HG03045 (cell line): ENCODE measurements around the gene HECTD4.
"Not testable (repeated sequence)": the region's sequence is repeated elsewhere in the genome, so short reads cannot be mapped to it uniquely, and the experiment has no call there.

Experiments used
- ATAC-seq: cut with Tn5 transposase; IDR thresholded peaks from one replicate; pipeline ENCODE4 v1.9.1; 2021; ENCODE audit warnings: mild to moderate bottlenecking, moderate library complexity; ENCODE audit not compliant: unreplicated experiment

Gene HECTD4

GRCh38 chr12:112354399-112354798 is 27.8 kb downstream of the HECTD4 start:
- ATAC-seq, result no peak

GRCh38 chr12:112353393-112353792 is 28.8 kb downstream of the HECTD4 start:
- ATAC-seq, result no peak

GRCh38 chr12:112352921-112353320 is 29.3 kb downstream of the HECTD4 start:
- ATAC-seq, result no peak

- ATAC-seq, result no peak
These were observed 31.3 kb downstream of the HECTD4 start for GRCh38 chr12:112350593-112351592.

GRCh38 chr12:112349431-112349830 is 32.8 kb downstream of the HECTD4 start:
- ATAC-seq, result no peak

GRCh38 chr12:112348926-112349325 is 33.3 kb downstream of the HECTD4 start:
- ATAC-seq, result not testable (repeated sequence)

GRCh38 chr12:112347581-112347982 is 34.6 kb downstream of the HECTD4 start:
- no peak for ATAC-seq

GRCh38 chr12:112346194-112346593 is 36.0 kb downstream of the HECTD4 start:
- no peak for ATAC-seq

GRCh38 chr12:112344220-112344619 is 38.0 kb downstream of the HECTD4 start:
- ATAC-seq, result no peak

GRCh38 chr12:112342587-112342986 is 39.6 kb downstream of the HECTD4 start:
- ATAC-seq, result no peak

- ATAC-seq, result no peak
These were observed 41.0 kb downstream of the HECTD4 start for GRCh38 chr12:112341046-112341825.

GRCh38 chr12:112340230-112340629 is 42.0 kb downstream of the HECTD4 start:
- ATAC-seq, result no peak

- ATAC-seq, result not testable (repeated sequence)
These were observed 47.2 kb downstream of the HECTD4 start for GRCh38 chr12:112334999-112335398.

- no peak for ATAC-seq
These were observed 49.2 kb downstream of the HECTD4 start for GRCh38 chr12:112333019-112333418.

GRCh38 chr12:112331886-112332285 is 50.3 kb downstream of the HECTD4 start:
- ATAC-seq, result no peak

GRCh38 chr12:112330706-112331105 is 51.5 kb downstream of the HECTD4 start:
- no peak for ATAC-seq

GRCh38 chr12:112328456-112329124 is 53.6 kb downstream of the HECTD4 start:
- ATAC-seq, result no peak

GRCh38 chr12:112327209-112327938 is 54.9 kb downstream of the HECTD4 start:
- no peak for ATAC-seq

GRCh38 chr12:112325622-112326207 is 56.5 kb downstream of the HECTD4 start:
- ATAC-seq, result no peak

GRCh38 chr12:112325157-112325556 is 57.1 kb downstream of the HECTD4 start:
- no peak for ATAC-seq
